GM12865 (cell line): Measurements from ENCODE around the gene OOEP.
A peak's percentile ranks its signal among the peaks of the same experiment; 100 is the strongest.

ENCODE experiments used
- DNase-seq: peaks from one replicate; pipeline ENCODE4 v3.0.0; 2010; ENCODE audit warnings: low read depth
- H3K4me3 ChIP-seq: 2 replicates; pipeline ENCODE4 v1.5.1; 2011; ENCODE audit warnings: mild to moderate bottlenecking, low read depth, low read length, control low read depth
- TF ChIP-seq, protein P1 (sequence below): IDR thresholded peaks from 2 replicates; pipeline ENCODE4 v1.5.1; 2011; ENCODE audit warnings: low read length, control low read depth, low read depth, inconsistent platforms; ENCODE audit not compliant: insufficient read depth; ENCODE audit errors: missing control alignments

OOEP gene

DNA sequence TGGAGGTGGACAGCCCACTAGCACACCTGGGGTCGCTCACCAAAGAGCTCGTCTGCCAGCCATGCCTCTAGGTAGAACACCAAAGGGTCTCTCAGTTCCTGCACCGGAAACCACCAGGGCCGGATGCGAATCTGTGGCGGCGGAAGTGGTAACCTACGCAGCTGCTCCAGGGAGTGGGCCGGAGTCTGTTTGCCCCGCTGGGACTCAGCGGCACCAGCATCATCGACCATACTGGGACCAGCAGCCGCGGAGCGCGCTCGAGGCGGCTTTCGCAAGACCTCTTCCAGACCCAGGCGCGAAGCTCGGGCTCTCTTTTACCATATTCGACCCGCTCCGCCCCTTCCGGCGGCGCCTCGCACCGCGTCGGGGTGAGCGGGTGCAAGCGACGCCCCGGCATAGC is at the start of gene OOEP:
Gene OOEP, minus strand, starts transcription at position 335 of the 400 bp plus-strand sequence. Its CDS starts 105 bp downstream, at position 230.
- TF ChIP-seq, protein P1, sequence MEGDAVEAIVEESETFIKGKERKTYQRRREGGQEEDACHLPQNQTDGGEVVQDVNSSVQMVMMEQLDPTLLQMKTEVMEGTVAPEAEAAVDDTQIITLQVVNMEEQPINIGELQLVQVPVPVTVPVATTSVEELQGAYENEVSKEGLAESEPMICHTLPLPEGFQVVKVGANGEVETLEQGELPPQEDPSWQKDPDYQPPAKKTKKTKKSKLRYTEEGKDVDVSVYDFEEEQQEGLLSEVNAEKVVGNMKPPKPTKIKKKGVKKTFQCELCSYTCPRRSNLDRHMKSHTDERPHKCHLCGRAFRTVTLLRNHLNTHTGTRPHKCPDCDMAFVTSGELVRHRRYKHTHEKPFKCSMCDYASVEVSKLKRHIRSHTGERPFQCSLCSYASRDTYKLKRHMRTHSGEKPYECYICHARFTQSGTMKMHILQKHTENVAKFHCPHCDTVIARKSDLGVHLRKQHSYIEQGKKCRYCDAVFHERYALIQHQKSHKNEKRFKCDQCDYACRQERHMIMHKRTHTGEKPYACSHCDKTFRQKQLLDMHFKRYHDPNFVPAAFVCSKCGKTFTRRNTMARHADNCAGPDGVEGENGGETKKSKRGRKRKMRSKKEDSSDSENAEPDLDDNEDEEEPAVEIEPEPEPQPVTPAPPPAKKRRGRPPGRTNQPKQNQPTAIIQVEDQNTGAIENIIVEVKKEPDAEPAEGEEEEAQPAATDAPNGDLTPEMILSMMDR, result no peak
- no peak within 1 kb of the TSS for H3K4me3 ChIP-seq
- no peak for DNase-seq

DNA sequence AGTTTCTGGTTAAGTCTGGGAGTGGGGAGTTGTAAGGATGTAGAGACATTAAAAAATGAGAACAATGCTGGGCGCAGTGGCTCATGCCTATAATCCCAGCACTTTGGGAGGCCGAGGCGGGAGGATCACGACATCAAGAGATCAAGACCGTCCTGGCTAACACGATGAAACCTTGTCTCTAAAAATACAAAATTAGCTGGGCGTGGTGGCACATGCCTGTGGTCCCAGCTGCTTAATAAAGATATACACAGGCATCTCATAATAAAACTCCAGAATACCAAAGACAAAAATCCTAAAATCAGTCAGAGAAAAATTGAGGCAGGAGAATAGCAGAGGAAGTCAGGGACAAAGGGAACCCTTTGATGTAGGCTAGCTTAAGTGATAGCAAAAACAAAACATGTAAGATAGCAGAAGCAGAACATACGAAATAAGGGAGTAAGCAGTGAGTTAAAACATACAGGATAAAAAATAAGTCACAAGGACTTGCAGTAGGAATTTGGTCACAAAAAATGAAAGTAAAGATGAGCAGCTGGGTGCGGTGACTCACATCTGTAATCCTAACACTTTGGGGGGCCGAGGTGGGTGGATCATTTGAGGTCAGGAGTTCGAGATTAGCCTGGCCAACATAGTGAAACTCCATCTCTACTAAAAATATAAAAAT is 48.5 kb upstream of the OOEP start:
- peak; percentile 11 for DNase-seq
- TF ChIP-seq, protein P1, result no peak

DNA sequence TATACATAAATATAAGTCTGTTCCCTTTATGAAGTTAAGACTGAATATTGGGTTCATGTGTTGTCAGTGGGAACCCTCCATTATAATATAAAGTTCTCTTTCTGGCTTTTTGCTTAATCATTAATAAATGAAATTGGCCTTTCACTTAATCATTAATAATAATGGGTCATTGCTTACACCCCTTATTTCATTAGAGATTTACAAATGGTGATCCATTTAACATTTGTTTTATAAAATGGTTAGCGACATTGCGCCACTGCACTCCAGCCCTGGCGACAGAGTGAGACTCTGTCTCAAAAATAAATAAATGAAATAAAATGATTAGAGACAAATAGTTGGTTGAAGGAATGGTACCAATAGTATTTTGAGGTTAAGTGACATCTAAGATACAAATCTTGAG is 43.4 kb upstream of the OOEP start:
- no peak overlapping the region for H3K4me3 ChIP-seq
- no peak for DNase-seq
- TF ChIP-seq, protein P1, result no peak

More for the DNA sequence above, 48.5 kb upstream of the OOEP start:
- H3K4me3 ChIP-seq, result no peak overlapping the region

DNA sequence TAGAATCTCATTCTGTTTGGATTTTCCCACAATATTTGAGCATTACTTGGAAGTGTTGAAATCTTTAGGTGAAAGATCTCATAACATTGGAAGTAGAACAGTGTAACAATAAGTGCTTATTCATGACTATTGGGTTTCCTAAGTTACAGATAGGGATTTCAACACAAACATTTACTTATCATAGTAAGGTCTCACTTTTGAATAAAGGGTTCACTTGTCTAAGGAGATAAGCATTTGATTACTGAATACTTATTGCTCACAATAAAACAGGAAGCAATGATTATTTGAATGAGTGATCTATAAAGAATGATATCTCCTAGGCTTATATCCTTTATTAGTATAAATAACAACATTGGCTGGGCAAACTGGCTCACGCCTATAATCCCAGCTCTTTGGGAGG is 39.7 kb upstream of the OOEP start:
- DNase-seq, result no peak
- TF ChIP-seq, protein P1, result no peak
- no peak overlapping the region for H3K4me3 ChIP-seq

DNA sequence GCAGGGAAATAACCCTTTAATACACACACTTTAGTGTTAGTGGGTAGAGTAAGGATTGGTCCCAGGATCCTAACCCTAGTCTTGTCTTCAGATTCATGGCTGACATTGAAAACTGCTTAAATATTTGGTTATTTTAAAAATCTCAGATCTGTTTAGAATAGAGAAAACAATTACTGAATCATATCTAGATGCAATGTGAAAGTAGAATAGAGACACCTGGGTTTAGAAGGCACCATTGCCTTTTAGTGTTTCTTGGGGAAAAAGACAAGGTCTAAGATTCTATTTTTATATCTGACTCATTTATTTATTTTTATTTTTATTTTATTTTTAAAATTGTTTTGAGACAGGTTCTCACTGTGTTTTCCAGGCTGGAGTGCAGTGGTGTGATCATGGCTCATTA is 31.0 kb upstream of the OOEP start:
- no peak overlapping the region for H3K4me3 ChIP-seq
- TF ChIP-seq, protein P1, result no peak
- DNase-seq, result no peak

DNA sequence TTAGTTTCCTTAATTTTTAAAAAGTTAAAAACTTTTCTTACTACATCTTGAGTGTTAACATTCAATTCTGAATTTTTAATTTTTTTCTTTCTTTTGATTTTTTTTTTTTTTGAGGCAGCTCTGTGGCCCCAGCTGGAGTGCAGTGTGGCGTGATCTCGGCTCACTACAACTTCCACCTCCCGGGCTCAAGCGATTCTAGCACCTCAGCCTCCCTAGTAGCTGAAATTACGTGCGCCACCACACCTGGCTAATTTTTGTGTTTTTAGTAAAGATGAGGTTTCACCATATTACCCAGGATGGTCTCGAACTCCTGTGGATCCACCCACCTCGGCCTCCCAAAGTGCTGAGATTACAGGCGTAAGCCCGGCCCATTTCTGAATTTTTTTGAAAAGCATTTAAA is 26.2 kb upstream of the OOEP start:
- no peak overlapping the region for H3K4me3 ChIP-seq
- TF ChIP-seq, protein P1, result no peak
- no peak for DNase-seq

DNA sequence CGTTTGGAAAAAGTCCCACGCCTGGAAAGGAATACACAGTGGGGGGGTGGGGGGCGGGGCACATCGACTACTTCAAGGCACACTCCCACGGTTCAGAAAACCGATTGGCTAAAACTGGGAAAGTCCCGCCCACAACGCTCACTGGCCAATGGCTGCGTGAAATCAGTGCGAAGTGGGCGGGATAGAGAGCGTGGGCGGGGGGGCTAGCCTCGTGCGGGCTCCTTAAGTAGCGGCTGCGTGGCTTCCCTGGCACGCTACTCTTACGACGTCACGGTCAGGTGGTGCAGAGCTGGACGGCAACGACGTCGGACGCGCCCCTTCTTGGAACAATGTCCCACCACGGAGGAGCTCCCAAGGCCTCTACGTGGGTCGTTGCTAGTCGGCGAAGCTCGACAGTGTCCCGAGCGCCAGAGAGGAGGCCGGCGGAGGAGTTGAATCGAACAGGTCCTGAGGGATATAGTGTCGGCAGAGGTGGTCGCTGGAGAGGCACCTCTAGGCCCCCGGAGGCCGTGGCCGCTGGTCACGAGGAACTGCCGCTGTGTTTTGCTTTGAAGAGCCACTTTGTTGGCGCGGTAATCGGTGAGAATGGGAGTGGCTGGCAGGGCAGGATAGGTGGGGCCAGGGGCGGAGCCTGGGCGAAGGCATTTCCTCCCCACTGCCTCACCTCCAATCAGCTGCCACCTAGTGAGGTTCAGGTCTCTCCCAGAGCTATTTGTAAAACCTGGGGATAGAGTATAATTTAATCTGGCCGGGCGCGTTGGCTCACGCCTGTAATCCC is 25.1 kb upstream of the OOEP start, which contains the start of gene DDX43:
Gene DDX43, plus strand, starts transcription at position 252 of the 778 bp plus-strand sequence. Its CDS starts 78 bp downstream, at position 330.
- H3K4me3 ChIP-seq, result peak within 1 kb of the TSS; percentile 75
- TF ChIP-seq, protein P1, result no peak
- DNase-seq, result peak; percentile 94
